Activated B cell treated with CpG ODN at 0.5 μM for 24 hours (primary cell): ENCODE data around the gene PRKCE. TPM values are rescaled to one million over a fixed set of nuclear protein-coding genes. Genes with fewer than 3 reads are reported as not detected.

ENCODE experiments used
- ATAC-seq: fragments of 200-7000 bp; cut with Tn5 transposase; one replicate; pipeline ENCODE4 v1.10.0; 2021; ENCODE audit warnings: low read depth, mild to moderate bottlenecking, moderate library complexity
- CTCF ChIA-PET: fragments of 350-600 bp; sonication (Branson Sonifier 250); formaldehyde crosslinking; loops from one replicate; lab custom pipeline; 2021; ENCODE audit warnings: antibody characterized with exemption; lab: Charles Lee
- POLR2A ChIA-PET: fragments of 350-600 bp; sonication (Branson Sonifier 250); formaldehyde crosslinking; loops from one replicate; lab custom pipeline; 2021; ENCODE audit warnings: antibody characterized with exemption; lab: Charles Lee
- DNase-seq: peaks from one replicate; pipeline ENCODE4 v3.0.0; 2022
- H3K27ac Mint-ChIP-seq: one replicate; pipeline ENCODE4 v1.8.0; 2020; ENCODE audit warnings: mixed read lengths
- H3K27me3 Mint-ChIP-seq: one replicate; pipeline ENCODE4 v1.8.0; 2021; ENCODE audit warnings: mixed read lengths
- H3K36me3 Mint-ChIP-seq: one replicate; pipeline ENCODE4 v1.8.0; 2021; ENCODE audit warnings: low read depth, mixed read lengths
- H3K4me1 Mint-ChIP-seq: one replicate; pipeline ENCODE4 v1.8.0; 2021; ENCODE audit warnings: mixed read lengths
- H3K4me3 Mint-ChIP-seq: one replicate; pipeline ENCODE4 v1.8.0; 2020; ENCODE audit warnings: mild to moderate bottlenecking, mixed read lengths
- H3K9me3 Mint-ChIP-seq: one replicate; pipeline ENCODE4 v1.8.0; 2020; ENCODE audit warnings: mixed read lengths
- CTCF ChIP-seq: fragments of 200-600 bp; IDR thresholded peaks from one replicate; pipeline ENCODE4 v1.8.0; 2022; ENCODE audit warnings: antibody characterized with exemption, mild to moderate bottlenecking
- intact Hi-C: fragments of 100-400 bp; cut with micrococcal nuclease; formaldehyde crosslinking; loops from one replicate; pipeline ENCODE4 v1.15.1; 2024
- total RNA-seq: library from RNA; stranded (reverse); gene quantifications from 2 replicates; pipeline ENCODE4 v1.2.3, GENCODE V29; 2022

Gene PRKCE
- total RNA-seq, 1 donor from 2014 or later = 53.8 TPM

- intact Hi-C loops = no loop called here
- CTCF ChIA-PET = no interaction called here
- peaks cover 9% of the 10 kb centered on the region for H3K4me1 Mint-ChIP-seq
These were observed 576.3 kb downstream of the PRKCE start for GRCh38 chr2:46227674-46228289.

DNA sequence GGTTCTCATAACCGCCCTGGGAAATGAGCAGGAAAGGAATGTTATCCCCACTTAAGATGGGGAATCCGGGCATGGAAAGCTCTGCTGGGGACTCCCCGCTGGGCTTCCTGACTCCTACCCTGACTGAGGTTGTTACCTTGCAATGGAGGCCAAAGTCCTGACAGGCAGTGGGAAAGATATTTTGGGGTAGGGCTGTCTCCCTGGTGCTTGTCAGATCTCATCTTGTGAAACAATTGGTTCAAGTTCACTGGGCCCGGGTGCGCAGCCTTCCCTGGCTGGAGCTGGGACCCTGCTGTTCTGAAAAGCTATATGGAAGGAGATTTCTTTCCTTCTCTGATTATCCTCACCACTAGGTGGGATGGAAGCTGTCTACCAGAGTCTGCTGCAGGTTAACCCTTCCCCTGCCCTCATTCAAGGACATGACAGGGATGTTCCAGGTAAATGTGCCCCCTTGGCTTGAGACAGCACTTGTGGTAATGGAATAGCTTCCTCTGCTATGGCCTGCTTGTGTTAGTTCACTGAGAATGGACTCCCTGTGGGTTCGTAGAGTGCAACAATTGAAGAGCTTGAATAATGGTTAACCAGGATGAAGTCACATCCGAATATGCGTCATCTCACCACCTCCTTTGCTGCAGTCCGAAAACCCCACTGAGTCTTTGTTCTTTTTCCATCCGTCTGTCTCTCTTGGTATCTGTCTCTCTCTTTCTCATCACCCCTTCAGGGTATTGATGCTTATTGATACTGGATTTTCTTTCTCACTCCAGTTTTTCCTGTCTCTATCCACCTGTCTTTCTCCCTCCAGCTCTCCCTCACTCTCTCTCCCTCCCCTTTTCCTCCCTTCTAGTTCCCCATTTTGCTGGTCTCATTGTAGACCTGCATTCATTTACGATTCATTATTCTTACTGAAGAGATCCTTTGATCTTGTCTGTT, 577.9 kb downstream of the PRKCE start:
- DNase-seq = no peak
- Mint-ChIP-seq H3K27ac (no peak overlapping the region), H3K4me1 (peaks cover 2% of the 10 kb centered on the region), H3K4me3 (no peak overlapping the region), H3K36me3 (no peaks in the 10 kb centered on the region), H3K27me3 (peaks cover 19% of the 10 kb centered on the region), H3K9me3 (no peaks in the 10 kb centered on the region)
- ATAC-seq = peak; percentile 40
- intact Hi-C loops = no loop called here
- ChIA-PET POLR2A (no interaction called here), CTCF (no interaction called here)
- TF ChIP-seq CTCF = no peak

More at GRCh38 chr2:46227674-46228289, 576.3 kb downstream of the PRKCE start:
- H3K36me3 Mint-ChIP-seq = no peaks in the 10 kb centered on the region
- DNase-seq (no peak), ATAC-seq (no peak)
- H3K27me3 Mint-ChIP-seq = peaks cover 20% of the 10 kb centered on the region
- no peak for TF ChIP-seq CTCF
- H3K9me3 Mint-ChIP-seq = no peaks in the 10 kb centered on the region
- H3K27ac Mint-ChIP-seq = no peak overlapping the region
- H3K4me3 Mint-ChIP-seq = no peak overlapping the region
- POLR2A ChIA-PET = no interaction called here

DNA sequence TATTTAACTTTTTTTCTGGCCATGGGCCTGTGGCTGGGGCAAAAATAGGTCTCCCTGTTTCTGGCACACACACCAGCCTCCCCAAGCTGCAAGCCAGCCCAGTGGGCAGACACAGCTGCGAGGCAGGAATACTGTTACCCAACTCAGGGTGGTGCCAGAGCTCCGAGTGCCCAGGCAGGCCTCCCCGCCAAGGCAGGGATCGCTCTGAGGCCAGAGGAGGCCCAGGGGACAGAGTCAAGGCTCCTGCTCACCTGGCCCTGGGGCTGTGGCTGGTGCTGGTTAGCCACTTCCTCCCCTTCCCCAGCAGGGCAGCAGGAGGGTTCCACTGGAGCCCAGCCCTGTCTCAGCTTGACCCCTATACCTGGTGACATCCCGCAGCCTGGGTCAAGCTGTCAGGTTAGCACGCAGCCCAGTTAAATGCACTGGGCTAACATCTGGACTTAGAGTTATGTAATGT, 578.7 kb downstream of the PRKCE start:
- intact Hi-C loops = no loop called here
- Mint-ChIP-seq H3K9me3 (no peaks in the 10 kb centered on the region), H3K4me1 (peaks cover 2% of the 10 kb centered on the region), H3K27ac (no peak overlapping the region), H3K27me3 (peaks cover 13% of the 10 kb centered on the region), H3K36me3 (no peaks in the 10 kb centered on the region), H3K4me3 (no peak overlapping the region)
- POLR2A ChIA-PET = no interaction called here
- CTCF ChIA-PET = no interaction called here
- DNase-seq (no peak), ATAC-seq (no peak)
- no peak for TF ChIP-seq CTCF

GRCh38 chr2:46230677-46231425, 579.4 kb downstream of the PRKCE start:
- no peak overlapping the region for H3K4me3 Mint-ChIP-seq
- no peak for DNase-seq
- H3K36me3 Mint-ChIP-seq = no peaks in the 10 kb centered on the region
- TF ChIP-seq CTCF = no peak
- ATAC-seq = no peak
- H3K27ac Mint-ChIP-seq = no peak overlapping the region
- POLR2A ChIA-PET = no interaction called here
- H3K4me1 Mint-ChIP-seq = peaks cover 2% of the 10 kb centered on the region
- H3K9me3 Mint-ChIP-seq = no peaks in the 10 kb centered on the region
- H3K27me3 Mint-ChIP-seq = peaks cover 9% of the 10 kb centered on the region
- CTCF ChIA-PET = no interaction called here
- intact Hi-C loops = no loop called here
